ENCODE measurements around the gene PRRX2. TPM values are rescaled to one million over a fixed set of nuclear protein-coding genes. Genes with fewer than 3 reads are reported as not detected.

Gene PRRX2
- total RNA-seq, 4 donors from 2014 or later: 0.75 to 1.7 (median 1.6) TPM; not detected in 1

GRCh38 chr9:129732100-129732499, 66.7 kb downstream of the PRRX2 start:
- intact Hi-C loops (cut with DNase I; ENCODE audit: low total_unique reads): no loop called here
- ATAC-seq (no peak), DNase-seq (no peak)
- no peaks in the 10 kb centered on the region for H3K9me3 ChIP-seq
- in situ Hi-C loops (cut with MboI; ENCODE audit: low sequenced_read_pairs in 4 of 4): loop anchor here in 3 of 4 donors (10.0 kb wide), 1 partner anchor 53 kb away; no protein-coding TSS in a partner anchor
- H3K27me3 ChIP-seq: peaks cover 0 to 10% (median 0%) of the 10 kb centered on the region in 3 donors
- TF ChIP-seq POLR2A (IDR thresholded peaks at IDR 0.05) (no peak), CTCF (IDR thresholded peaks at IDR 0.05 in 4 of 5, conservative IDR thresholded peaks at IDR 0.05 in 1 of 5) (no peak)
- H3K27ac ChIP-seq: no peak overlapping the region
- H3K36me3 ChIP-seq: no peaks in the 10 kb centered on the region
- H3K4me1 ChIP-seq: no peaks in the 10 kb centered on the region
- no peak overlapping the region for H3K4me3 ChIP-seq

GRCh38 chr9:129732946-129733631, 67.6 kb downstream of the PRRX2 start:
- Histone ChIP-seq H3K4me1 (no peaks in the 10 kb centered on the region), H3K27ac (no peak overlapping the region), H3K36me3 (no peaks in the 10 kb centered on the region), H3K4me3 (no peak overlapping the region), H3K27me3 (peaks cover 0 to 10% (median 0%) of the 10 kb centered on the region in 3 donors), H3K9me3 (no peaks in the 10 kb centered on the region)
- no peak for ATAC-seq
- intact Hi-C loops (cut with DNase I; ENCODE audit: low total_unique reads): no loop called here
- no peak for DNase-seq
- in situ Hi-C loops (cut with MboI; ENCODE audit: low sequenced_read_pairs in 4 of 4): loop anchor here in 3 of 4 donors (10.0 kb wide), 1 partner anchor 52 kb away; no protein-coding TSS in a partner anchor
- TF ChIP-seq POLR2A (IDR thresholded peaks at IDR 0.05) (no peak), CTCF (IDR thresholded peaks at IDR 0.05 in 4 of 5, conservative IDR thresholded peaks at IDR 0.05 in 1 of 5) (no peak)

- in situ Hi-C loops (cut with MboI; ENCODE audit: low sequenced_read_pairs in 4 of 4): loop anchor here in 3 of 4 donors (10.0 kb wide), 1 partner anchor 51 kb away; no protein-coding TSS in a partner anchor
- DNase-seq (no peak), ATAC-seq (no peak)
- intact Hi-C loops (cut with DNase I; ENCODE audit: low total_unique reads): no loop called here
- H3K27ac ChIP-seq: no peak overlapping the region
- no peak overlapping the region for H3K4me3 ChIP-seq
- no peaks in the 10 kb centered on the region for H3K36me3 ChIP-seq
- no peaks in the 10 kb centered on the region for H3K4me1 ChIP-seq
- no peaks in the 10 kb centered on the region for H3K9me3 ChIP-seq
- TF ChIP-seq CTCF (IDR thresholded peaks at IDR 0.05 in 4 of 5, conservative IDR thresholded peaks at IDR 0.05 in 1 of 5) (no peak), POLR2A (IDR thresholded peaks at IDR 0.05) (no peak)
- H3K27me3 ChIP-seq: peaks cover 0 to 10% (median 0%) of the 10 kb centered on the region in 3 donors
Observed at GRCh38 chr9:129733632-129733953, 68.1 kb downstream of the PRRX2 start.

- in situ Hi-C loops (cut with MboI; ENCODE audit: low sequenced_read_pairs in 4 of 4): loop anchor here in 3 of 4 donors (10.0 kb wide), 1 partner anchor 49 kb away; no protein-coding TSS in a partner anchor
- no peaks in the 10 kb centered on the region for H3K36me3 ChIP-seq
- no peak overlapping the region for H3K4me3 ChIP-seq
- H3K27ac ChIP-seq: no peak overlapping the region
- ATAC-seq: no peak
- intact Hi-C loops (cut with DNase I; ENCODE audit: low total_unique reads): no loop called here
- H3K9me3 ChIP-seq: no peaks in the 10 kb centered on the region
- DNase-seq: no peak
- peaks cover 0 to 10% (median 0%) of the 10 kb centered on the region in 3 donors for H3K27me3 ChIP-seq
- no peaks in the 10 kb centered on the region for H3K4me1 ChIP-seq
- TF ChIP-seq CTCF (IDR thresholded peaks at IDR 0.05 in 4 of 5, conservative IDR thresholded peaks at IDR 0.05 in 1 of 5) (no peak), POLR2A (IDR thresholded peaks at IDR 0.05) (no peak)
Observed at GRCh38 chr9:129735546-129735945, 70.1 kb downstream of the PRRX2 start.

Data from gastrocnemius medialis (tissue), 4 donors.